GM23338 (cell line): ENCODE measurements around the gene ALOX15B.

Experiments
- EZH2phosphoT487 ChIP-seq: fragments of 200-600 bp; sonication (generic); IDR thresholded peaks from one replicate; pipeline ENCODE4 v1.8.1; 2018; ENCODE audit warnings: antibody characterized with exemption; ENCODE audit not compliant: unreplicated experiment
- POLR2AphosphoS5 ChIP-seq: IDR thresholded peaks from 2 replicates; pipeline ENCODE4 v1.6.1; 2016; ENCODE audit warnings: antibody characterized with exemption, low read depth
- TF ChIP-seq, protein P1 (sequence below), 2 experiments: fragments of 200-600 bp in 1 of 2; sonication (generic) in 1 of 2; conservative IDR thresholded peaks; 2 replicates each; pipeline versions ENCODE4 v1.5.1 to v1.6.1; 2016 to 2017; ENCODE audit warnings: antibody characterized with exemption in 2 of 2, low read depth in 2 of 2, mild to moderate bottlenecking in 2 of 2, moderate library complexity in 1 of 2

GRCh38 chr17:7995724-7996123 lies 43.1 kb upstream of the ALOX15B start:
- TF ChIP-seq EZH2phosphoT487 (no peak), POLR2AphosphoS5 (no peak)
- TF ChIP-seq, protein P1, sequence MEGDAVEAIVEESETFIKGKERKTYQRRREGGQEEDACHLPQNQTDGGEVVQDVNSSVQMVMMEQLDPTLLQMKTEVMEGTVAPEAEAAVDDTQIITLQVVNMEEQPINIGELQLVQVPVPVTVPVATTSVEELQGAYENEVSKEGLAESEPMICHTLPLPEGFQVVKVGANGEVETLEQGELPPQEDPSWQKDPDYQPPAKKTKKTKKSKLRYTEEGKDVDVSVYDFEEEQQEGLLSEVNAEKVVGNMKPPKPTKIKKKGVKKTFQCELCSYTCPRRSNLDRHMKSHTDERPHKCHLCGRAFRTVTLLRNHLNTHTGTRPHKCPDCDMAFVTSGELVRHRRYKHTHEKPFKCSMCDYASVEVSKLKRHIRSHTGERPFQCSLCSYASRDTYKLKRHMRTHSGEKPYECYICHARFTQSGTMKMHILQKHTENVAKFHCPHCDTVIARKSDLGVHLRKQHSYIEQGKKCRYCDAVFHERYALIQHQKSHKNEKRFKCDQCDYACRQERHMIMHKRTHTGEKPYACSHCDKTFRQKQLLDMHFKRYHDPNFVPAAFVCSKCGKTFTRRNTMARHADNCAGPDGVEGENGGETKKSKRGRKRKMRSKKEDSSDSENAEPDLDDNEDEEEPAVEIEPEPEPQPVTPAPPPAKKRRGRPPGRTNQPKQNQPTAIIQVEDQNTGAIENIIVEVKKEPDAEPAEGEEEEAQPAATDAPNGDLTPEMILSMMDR (conservative IDR thresholded peaks at IDR 0.05; ENCODE audit: low read depth in 2 of 2): no peak
